NCI-H526 treated with DMSO at 0.1 percent for 48 hours (cell line): ENCODE measurements around the gene SMYD5.

ENCODE experiments used
- DNase-seq: peaks from one replicate; lab custom pipeline; 2025; lab: John Stamatoyannopoulos, UW

SMYD5 gene

GRCh38 chr2:73205611-73206010 lies 8.4 kb upstream of the SMYD5 start:
- no peak for DNase-seq

- DNase-seq: no peak
Observed at GRCh38 chr2:73208258-73208657, 5.8 kb upstream of the SMYD5 start.

- DNase-seq: no peak
Observed at GRCh38 chr2:73210019-73210418, 4.0 kb upstream of the SMYD5 start.

- DNase-seq: no peak
Observed at GRCh38 chr2:73210696-73211095, 3.3 kb upstream of the SMYD5 start.

GRCh38 chr2:73212098-73212447 lies 2.0 kb upstream of the SMYD5 start:
- DNase-seq: no peak

- peak; percentile 24 for DNase-seq
Observed at GRCh38 chr2:73212448-73213176, 1.4 kb upstream of the SMYD5 start.

- DNase-seq: no peak
Observed at GRCh38 chr2:73215254-73215653, 1.2 kb downstream of the SMYD5 start.

- no peak for DNase-seq
Observed at GRCh38 chr2:73217160-73217559, 3.1 kb downstream of the SMYD5 start.

- DNase-seq: no peak
Observed at GRCh38 chr2:73217826-73218225, 3.8 kb downstream of the SMYD5 start.

- DNase-seq: no peak
Observed at GRCh38 chr2:73218298-73218697, 4.3 kb downstream of the SMYD5 start.

- DNase-seq: no peak
Observed at GRCh38 chr2:73223821-73224220, 9.8 kb downstream of the SMYD5 start.

GRCh38 chr2:73225513-73226360 lies 11.7 kb downstream of the SMYD5 start:
- DNase-seq: no peak

GRCh38 chr2:73227086-73227485 lies 13.0 kb downstream of the SMYD5 start:
- DNase-seq: no peak

- DNase-seq: no peak
Observed at GRCh38 chr2:73228631-73229030, 14.6 kb downstream of the SMYD5 start.

GRCh38 chr2:73232403-73233153 lies 18.5 kb downstream of the SMYD5 start:
- no peak for DNase-seq

- DNase-seq: peak; percentile 99
Observed at GRCh38 chr2:73233154-73233931, 19.3 kb downstream of the SMYD5 start, which contains the start of gene PRADC1. PRADC1 (minus strand) TSS chr2:73233239; CDS start chr2:73233160, 79 bp downstream.

- peak; percentile 86 for DNase-seq
Observed at GRCh38 chr2:73233932-73234832, 20.1 kb downstream of the SMYD5 start, which contains the start of gene CCT7. CCT7 (plus strand) TSS chr2:73234308; CDS start chr2:73234379, 71 bp downstream.

- no peak for DNase-seq
Observed at GRCh38 chr2:73235315-73236028, 21.4 kb downstream of the SMYD5 start.

GRCh38 chr2:73237168-73237567 lies 23.1 kb downstream of the SMYD5 start:
- DNase-seq: no peak

- DNase-seq: no peak
Observed at GRCh38 chr2:73238149-73238548, 24.1 kb downstream of the SMYD5 start.
